HEK293 (cell line): ENCODE results near the gene GOLIM4.

Experiments used
- CTCF ChIP-seq: fragments of 450-650 bp; formaldehyde crosslinking; IDR thresholded peaks from 2 replicates; pipeline ENCODE4 v1.5.1; 2016; ENCODE audit warnings: missing biosample characterization, missing genetic modification characterization
- PRDM6 ChIP-seq: fragments of 450-650 bp; formaldehyde crosslinking; IDR thresholded peaks from 2 replicates; pipeline ENCODE4 v1.5.1; 2017; ENCODE audit warnings: missing biosample characterization, missing genetic modification characterization
- TCF7L2 ChIP-seq: IDR thresholded peaks from 2 replicates; pipeline ENCODE4 v1.6.1; 2011; ENCODE audit warnings: low read depth, mild to moderate bottlenecking, inconsistent platforms, low read length, moderate library complexity, borderline replicate concordance
- ZBTB10 ChIP-seq: fragments of 450-650 bp; formaldehyde crosslinking; IDR thresholded peaks from 2 replicates; pipeline ENCODE4 v1.5.1; 2016; ENCODE audit warnings: missing biosample characterization, missing genetic modification characterization
- ZNF324 ChIP-seq: fragments of 450-650 bp; formaldehyde crosslinking; IDR thresholded peaks from 2 replicates; pipeline ENCODE4 v1.5.1; 2016; ENCODE audit warnings: missing biosample characterization, missing genetic modification characterization
- ZNF335 ChIP-seq: fragments of 450-650 bp; formaldehyde crosslinking; conservative IDR thresholded peaks from 2 replicates; pipeline ENCODE4 v1.5.1; 2016; ENCODE audit warnings: missing biosample characterization, missing genetic modification characterization
- ZNF354C ChIP-seq: fragments of 450-650 bp; formaldehyde crosslinking; IDR thresholded peaks from 2 replicates; pipeline ENCODE4 v1.5.1; 2016; ENCODE audit warnings: missing biosample characterization, missing genetic modification characterization, low read depth, borderline replicate concordance
- ZNF362 ChIP-seq: fragments of 450-650 bp; formaldehyde crosslinking; IDR thresholded peaks from 2 replicates; pipeline ENCODE4 v1.5.1; 2016; ENCODE audit warnings: missing biosample characterization, missing genetic modification characterization

- TF ChIP-seq ZNF362 (no peak), CTCF (tag by site-specific recombination) (no peak), TCF7L2 (no peak), ZNF335 (tag by site-specific recombination) (no peak), ZBTB10 (no peak), PRDM6 (no peak), ZNF354C (tag by site-specific recombination) (no peak), ZNF324 (no peak)
Measured at GRCh38 chr3:168034152-168034928, 61.4 kb downstream of the GOLIM4 start.
